ENCODE results near the gene BHLHA9.

Gene BHLHA9

GRCh38 chr17:1275205-1275961 is 5.1 kb downstream of the BHLHA9 start:
- H3K4me3 ChIP-seq (ENCODE audit: low read depth, low read length) = no peak overlapping the region
- TF ChIP-seq CTCF (conservative IDR thresholded peaks at IDR 0.05; ENCODE audit: low read depth, low read length) = no peak
- DNase-seq (ENCODE audit: low read depth) = no peak

- DNase-seq (ENCODE audit: low read depth) = peak; percentile 53
- H3K4me3 ChIP-seq (ENCODE audit: low read depth, low read length) = no peak overlapping the region
- TF ChIP-seq CTCF (conservative IDR thresholded peaks at IDR 0.05; ENCODE audit: low read depth, low read length) = peak; percentile 88
These were observed 5.9 kb downstream of the BHLHA9 start for GRCh38 chr17:1275962-1276736.

- DNase-seq (ENCODE audit: low read depth) = no peak
- H3K4me3 ChIP-seq (ENCODE audit: low read depth, low read length) = no peak overlapping the region
- no peak for TF ChIP-seq CTCF (conservative IDR thresholded peaks at IDR 0.05; ENCODE audit: low read depth, low read length)
These were observed 10.4 kb downstream of the BHLHA9 start for GRCh38 chr17:1280652-1281051.

GRCh38 chr17:1286379-1287106 is 16.3 kb downstream of the BHLHA9 start:
- no peak for DNase-seq (ENCODE audit: low read depth)
- TF ChIP-seq CTCF (conservative IDR thresholded peaks at IDR 0.05; ENCODE audit: low read depth, low read length) = no peak
- no peak overlapping the region for H3K4me3 ChIP-seq (ENCODE audit: low read depth, low read length)

GRCh38 chr17:1289695-1290094 is 19.5 kb downstream of the BHLHA9 start:
- no peak overlapping the region for H3K4me3 ChIP-seq (ENCODE audit: low read depth, low read length)
- no peak for TF ChIP-seq CTCF (conservative IDR thresholded peaks at IDR 0.05; ENCODE audit: low read depth, low read length)
- no peak for DNase-seq (ENCODE audit: low read depth)

GRCh38 chr17:1290676-1291075 is 20.4 kb downstream of the BHLHA9 start:
- H3K4me3 ChIP-seq (ENCODE audit: low read depth, low read length) = no peak overlapping the region
- DNase-seq (ENCODE audit: low read depth) = no peak
- TF ChIP-seq CTCF (conservative IDR thresholded peaks at IDR 0.05; ENCODE audit: low read depth, low read length) = no peak

Measured in choroid plexus epithelial cell (primary cell).